H9 (cell line): ENCODE data around the gene ATXN10. TPM values are rescaled to one million over a fixed set of nuclear protein-coding genes. Genes with fewer than 3 reads are reported as not detected.

ENCODE experiments used
- DNase-seq: peaks from one replicate; pipeline ENCODE4 v3.0.0-alpha.2; 2017
- H2AFZ ChIP-seq: one replicate; pipeline ENCODE4 v1.6.1; 2013; ENCODE audit warnings: mild to moderate bottlenecking, low read length, control low read depth, moderate library complexity
- H2AK5ac ChIP-seq: 2 replicates; pipeline ENCODE4 v1.6.1; 2013; ENCODE audit warnings: low read length, control low read depth, mixed read lengths; ENCODE audit not compliant: insufficient read length
- H2BK120ac ChIP-seq: one replicate; pipeline ENCODE4 v1.6.1; 2013; ENCODE audit warnings: low read depth, mild to moderate bottlenecking, low read length, control low read depth, inconsistent platforms; ENCODE audit not compliant: poor library complexity, severe bottlenecking
- H2BK12ac ChIP-seq: 2 replicates; pipeline ENCODE4 v1.6.1; 2013; ENCODE audit warnings: low read length, control low read depth, mixed read lengths, low read depth; ENCODE audit not compliant: insufficient read length
- H2BK15ac ChIP-seq: 2 replicates; pipeline ENCODE4 v1.6.1; 2013; ENCODE audit warnings: low read depth, low read length, control low read depth
- H2BK20ac ChIP-seq: one replicate; pipeline ENCODE4 v1.6.1; 2013; ENCODE audit warnings: low read depth, mild to moderate bottlenecking, low read length, control low read depth, inconsistent platforms; ENCODE audit not compliant: poor library complexity, severe bottlenecking
- H2BK5ac ChIP-seq: 2 replicates; pipeline ENCODE4 v1.6.1; 2013; ENCODE audit warnings: low read length, control low read depth, mixed read lengths; ENCODE audit not compliant: insufficient read length
- H3K14ac ChIP-seq: 2 replicates; pipeline ENCODE4 v1.6.1; 2013; ENCODE audit warnings: low read length, control low read depth; ENCODE audit not compliant: insufficient read depth
- H3K18ac ChIP-seq: 2 replicates; pipeline ENCODE4 v1.6.1; 2013; ENCODE audit warnings: low read depth, mild to moderate bottlenecking, mixed read lengths, low read length, control low read depth; ENCODE audit not compliant: insufficient read length
- H3K23ac ChIP-seq: 2 replicates; pipeline ENCODE4 v1.6.1; 2013; ENCODE audit warnings: low read length, control low read depth, mixed read lengths, low read depth; ENCODE audit not compliant: insufficient read length
- H3K23me2 ChIP-seq: 2 replicates; pipeline ENCODE4 v1.6.1; 2013; ENCODE audit warnings: low read depth, mild to moderate bottlenecking, mixed read lengths, low read length, control low read depth; ENCODE audit not compliant: insufficient read length, poor library complexity, severe bottlenecking
- H3K27ac ChIP-seq: 2 replicates; pipeline ENCODE4 v1.5.1; 2013; ENCODE audit warnings: low read length, control low read depth, mixed read lengths, low read depth; ENCODE audit not compliant: insufficient read length
- H3K27me3 ChIP-seq: 2 replicates; pipeline ENCODE4 v1.6.1; 2013; ENCODE audit warnings: low read length, control low read depth, inconsistent platforms; ENCODE audit not compliant: insufficient read depth
- H3K4ac ChIP-seq: 2 replicates; pipeline ENCODE4 v1.6.1; 2013; ENCODE audit warnings: low read depth, mild to moderate bottlenecking, control low read depth, inconsistent platforms, low read length, moderate library complexity
- H3K4me1 ChIP-seq: 2 replicates; pipeline ENCODE4 v1.6.1; 2013; ENCODE audit warnings: low read length, control low read depth, inconsistent platforms; ENCODE audit not compliant: insufficient read depth
- H3K4me2 ChIP-seq: 2 replicates; pipeline ENCODE4 v1.6.1; 2013; ENCODE audit warnings: low read length, control low read depth, mixed read lengths; ENCODE audit not compliant: insufficient read length, insufficient read depth
- H3K56ac ChIP-seq: 2 replicates; pipeline ENCODE4 v1.6.1; 2013; ENCODE audit warnings: low read depth, mild to moderate bottlenecking, mixed read lengths, low read length, control low read depth; ENCODE audit not compliant: insufficient read length
- H3K79me1 ChIP-seq: 2 replicates; pipeline ENCODE4 v1.6.1; 2013; ENCODE audit warnings: low read depth, mild to moderate bottlenecking, moderate library complexity, low read length, control low read depth, inconsistent platforms; ENCODE audit not compliant: insufficient read depth, poor library complexity, severe bottlenecking
- H3K79me2 ChIP-seq: 2 replicates; pipeline ENCODE4 v1.6.1; 2013; ENCODE audit warnings: low read length, control low read depth, inconsistent platforms; ENCODE audit not compliant: insufficient read depth
- H3K9ac ChIP-seq: 2 replicates; pipeline ENCODE4 v1.6.1; 2013; ENCODE audit warnings: low read length, control low read depth, mixed read lengths; ENCODE audit not compliant: insufficient read length; ENCODE audit errors: extremely low read depth
- H3K9me3 ChIP-seq: one replicate; pipeline ENCODE4 v1.6.1; 2013; ENCODE audit warnings: low read depth, low read length, inconsistent platforms; ENCODE audit not compliant: control insufficient read depth
- H3T11ph ChIP-seq: one replicate; pipeline ENCODE4 v1.6.1; 2013; ENCODE audit warnings: mild to moderate bottlenecking, low read length, control low read depth, inconsistent platforms
- H4K20me1 ChIP-seq: one replicate; pipeline ENCODE4 v1.6.1; 2013; ENCODE audit not compliant: control insufficient read depth, insufficient read length, insufficient read depth
- H4K5ac ChIP-seq: 2 replicates; pipeline ENCODE4 v1.6.1; 2013; ENCODE audit warnings: low read depth, mild to moderate bottlenecking, mixed read lengths, low read length, control low read depth; ENCODE audit not compliant: insufficient read length
- H4K8ac ChIP-seq: replicated peaks from 2 replicates; pipeline ENCODE4 v1.6.1; 2013; ENCODE audit warnings: low read length, control low read depth, mixed read lengths, low read depth; ENCODE audit not compliant: insufficient read length
- H4K91ac ChIP-seq: 2 replicates; pipeline ENCODE4 v1.6.1; 2013; ENCODE audit warnings: low read depth, mild to moderate bottlenecking, moderate library complexity, mixed read lengths, low read length, control low read depth; ENCODE audit not compliant: insufficient read length
- H3K27ac Mint-ChIP-seq, 3 experiments: 2 replicates in 2 of 3; 3 replicates in 1 of 3; pipeline ENCODE4 v1.8.0; 2020 to 2021; ENCODE audit warnings: mixed read lengths in 3 of 3, mild to moderate bottlenecking in 1 of 3, moderate library complexity in 1 of 3
- H3K27me3 Mint-ChIP-seq: 2 replicates; pipeline ENCODE4 v1.8.0; 2021; ENCODE audit warnings: low read depth, mild to moderate bottlenecking, moderate library complexity, mixed read lengths
- H3K36me3 Mint-ChIP-seq, 3 experiments: 2 replicates in 2 of 3; 3 replicates in 1 of 3; pipeline ENCODE4 v1.8.0; 2020 to 2021; ENCODE audit warnings: low read depth in 3 of 3, mixed read lengths in 3 of 3; ENCODE audit not compliant: insufficient read depth in 1 of 3
- H3K4me1 Mint-ChIP-seq, 2 experiments: 2 replicates each; pipeline ENCODE4 v1.8.0; 2020; ENCODE audit warnings: mixed read lengths in 2 of 2
- H3K4me3 Mint-ChIP-seq, 2 experiments: 2 replicates in 1 of 2; 3 replicates in 1 of 2; pipeline ENCODE4 v1.8.0; 2020 to 2021; ENCODE audit warnings: mild to moderate bottlenecking in 2 of 2, mixed read lengths in 2 of 2, moderate library complexity in 1 of 2
- H3K9me3 Mint-ChIP-seq, 2 experiments: 2 replicates in 1 of 2; 3 replicates in 1 of 2; pipeline ENCODE4 v1.8.0; 2020; ENCODE audit warnings: mild to moderate bottlenecking in 2 of 2, mixed read lengths in 2 of 2, moderate library complexity in 1 of 2
- CTCF ChIP-seq: fragments of 200-600 bp; sonication (generic); conservative IDR thresholded peaks from 3 replicates; pipeline ENCODE4 v1.8.0; 2021; ENCODE audit warnings: antibody characterized with exemption, mild to moderate bottlenecking
- WGBS: extraction: QIAGEN DNeasy Blood & Tissue Kit; methylation state at CpG from one replicate; pipeline ENCODE4 v1.1.7; 2013; ENCODE audit warnings: missing lambda C conversion rate, low lambda C conversion rate, mixed read lengths; ENCODE audit not compliant: insufficient read length; ENCODE audit errors: extremely low coverage; 5-methylcytosine and 5-hydroxymethylcytosine counted together
- total RNA-seq: library from RNA; stranded (reverse); gene quantifications from 2 replicates; pipeline ENCODE4 v1.2.1, GENCODE V29; 2021

Gene ATXN10
- total RNA-seq, 1 experiment from 2014 or later, result 210 TPM

GRCh38 chr22:45788522-45788921, 116.9 kb downstream of the ATXN10 start:
- H4K91ac ChIP-seq, result no peak overlapping the region
- H2BK5ac ChIP-seq, result no peak overlapping the region
- no peak overlapping the region for H2BK15ac ChIP-seq
- H3K4me1 ChIP-seq, result no peaks in the 10 kb centered on the region
- H3K27me3 ChIP-seq, result no peaks in the 10 kb centered on the region
- Mint-ChIP-seq H3K27me3 (no peaks in the 10 kb centered on the region), H3K27ac (peak overlapping the region; percentile 36 to 64 (median 40); a peak in 4 of 7 replicates), H3K4me3 (no peak overlapping the region), H3K36me3 (peaks cover 7 to 13% (median 13%) of the 10 kb centered on the region in 3 experiments), H3K4me1 (peaks cover 19 to 22% of the 10 kb centered on the region in 2 experiments), H3K9me3 (peaks cover 0 to 5% of the 10 kb centered on the region in 2 experiments; a peak in 3 of 5 replicates)
- H4K8ac ChIP-seq, result no peak overlapping the region
- H3K23me2 ChIP-seq, result no peaks in the 10 kb centered on the region
- H3K14ac ChIP-seq, result no peak overlapping the region
- H2BK120ac ChIP-seq, result no peak overlapping the region
- H4K5ac ChIP-seq, result no peak overlapping the region
- H4K20me1 ChIP-seq, result no peaks in the 10 kb centered on the region
- no peak for TF ChIP-seq CTCF
- no peak overlapping the region for H3K56ac ChIP-seq
- no peak overlapping the region for H3T11ph ChIP-seq
- H3K79me1 ChIP-seq, result peaks cover 4% of the 10 kb centered on the region
- H3K9me3 ChIP-seq, result peaks cover 6% of the 10 kb centered on the region
- H3K23ac ChIP-seq, result no peak overlapping the region
- no peak overlapping the region for H3K9ac ChIP-seq
- H3K18ac ChIP-seq, result no peak overlapping the region
- H3K27ac ChIP-seq, result no peak overlapping the region
- no peak overlapping the region for H2AK5ac ChIP-seq
- no peaks in the 10 kb centered on the region for H3K79me2 ChIP-seq
- H2AFZ ChIP-seq, result no peak overlapping the region
- H2BK12ac ChIP-seq, result no peak overlapping the region
- no peak overlapping the region for H3K4ac ChIP-seq
- no peak for DNase-seq
- H3K4me2 ChIP-seq, result no peak overlapping the region
- no peak overlapping the region for H2BK20ac ChIP-seq
- WGBS, result no CpG with 5 or more reads among the region's 8 CpGs
